ENCODE results near the gene ZC3HAV1.

DNA sequence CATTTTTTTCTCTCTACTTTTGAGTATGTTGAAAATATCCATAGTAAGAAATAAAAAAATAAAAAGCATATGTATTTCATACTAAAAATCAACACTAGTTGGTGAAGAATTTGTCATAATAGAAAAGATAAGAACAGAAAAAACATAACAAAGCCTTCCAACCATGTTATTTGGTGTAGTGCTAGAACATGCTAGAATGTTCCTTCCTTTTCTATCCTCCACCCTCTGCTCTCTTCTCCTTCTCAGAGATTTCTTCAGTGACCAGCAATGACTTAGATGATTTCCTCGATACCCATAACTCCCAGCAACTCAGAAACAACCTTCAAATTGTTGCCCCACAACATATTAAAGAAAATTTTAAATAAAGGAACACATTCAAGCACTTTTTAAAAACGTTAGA lies 2.6 kb downstream of the ZC3HAV1 start:
- TF ChIP-seq CTCF (IDR thresholded peaks at IDR 0.05) = no peak
- TF ChIP-seq ZFX (IDR thresholded peaks at IDR 0.05; ENCODE audit: borderline replicate concordance) = no peak

Data from 22Rv1 (cell line).